ENCODE results near the gene RAP1B.

RAP1B gene

GRCh38 chr12:68639396-68639767 lies 28.7 kb downstream of the RAP1B start:
- no peak overlapping the region for H3K9ac ChIP-seq
- no peaks in the 10 kb centered on the region for H3K36me3 ChIP-seq (ENCODE audit: control insufficient read depth, insufficient read depth, low read length)
- H3K27ac ChIP-seq = no peak overlapping the region
- no peaks in the 10 kb centered on the region for H3K27me3 ChIP-seq (ENCODE audit: control insufficient read depth, insufficient read depth, low read length)
- H3K9me3 ChIP-seq (ENCODE audit: control insufficient read depth, low read length) = no peaks in the 10 kb centered on the region
- H2AFZ ChIP-seq = no peak overlapping the region
- no peak overlapping the region for H3K4me2 ChIP-seq (ENCODE audit: low read length)
- peaks cover 50% of the 10 kb centered on the region for H3K79me2 ChIP-seq
- no peak overlapping the region for H3K4me3 ChIP-seq (ENCODE audit: low read depth, low read length)
- TF ChIP-seq CTCF (IDR thresholded peaks at IDR 0.05) = no peak
- peaks cover 3% of the 10 kb centered on the region for H3K4me1 ChIP-seq

GRCh38 chr12:68641138-68641537 lies 30.4 kb downstream of the RAP1B start:
- Histone ChIP-seq H3K4me2 (ENCODE audit: low read length) (no peak overlapping the region), H3K9ac (no peak overlapping the region), H3K27me3 (ENCODE audit: control insufficient read depth, insufficient read depth, low read length) (no peaks in the 10 kb centered on the region), H3K27ac (no peak overlapping the region), H3K9me3 (ENCODE audit: control insufficient read depth, low read length) (no peaks in the 10 kb centered on the region), H3K4me3 (ENCODE audit: low read depth, low read length) (no peak overlapping the region), H2AFZ (no peak overlapping the region), H3K79me2 (peaks cover 47% of the 10 kb centered on the region), H3K36me3 (ENCODE audit: control insufficient read depth, insufficient read depth, low read length) (no peaks in the 10 kb centered on the region), H3K4me1 (no peaks in the 10 kb centered on the region)
- TF ChIP-seq CTCF (IDR thresholded peaks at IDR 0.05) = no peak

- Histone ChIP-seq H3K9me3 (ENCODE audit: control insufficient read depth, low read length) (no peaks in the 10 kb centered on the region), H3K27me3 (ENCODE audit: control insufficient read depth, insufficient read depth, low read length) (no peaks in the 10 kb centered on the region), H3K9ac (no peak overlapping the region), H3K4me1 (peaks cover 2% of the 10 kb centered on the region), H3K4me3 (ENCODE audit: low read depth, low read length) (no peak overlapping the region), H3K4me2 (ENCODE audit: low read length) (no peak overlapping the region), H3K79me2 (peaks cover 27% of the 10 kb centered on the region), H3K36me3 (ENCODE audit: control insufficient read depth, insufficient read depth, low read length) (no peaks in the 10 kb centered on the region), H2AFZ (no peak overlapping the region), H3K27ac (no peak overlapping the region)
- TF ChIP-seq CTCF (IDR thresholded peaks at IDR 0.05) = no peak
Observed at GRCh38 chr12:68646484-68646883, 35.8 kb downstream of the RAP1B start.

- TF ChIP-seq CTCF (IDR thresholded peaks at IDR 0.05) = no peak
- Histone ChIP-seq H3K36me3 (ENCODE audit: control insufficient read depth, insufficient read depth, low read length) (no peaks in the 10 kb centered on the region), H3K27ac (no peak overlapping the region), H2AFZ (no peak overlapping the region), H3K4me1 (peaks cover 2% of the 10 kb centered on the region), H3K9me3 (ENCODE audit: control insufficient read depth, low read length) (no peaks in the 10 kb centered on the region), H3K4me2 (ENCODE audit: low read length) (no peak overlapping the region), H3K4me3 (ENCODE audit: low read depth, low read length) (no peak overlapping the region), H3K79me2 (peaks cover 31% of the 10 kb centered on the region), H3K27me3 (ENCODE audit: control insufficient read depth, insufficient read depth, low read length) (no peaks in the 10 kb centered on the region), H3K9ac (no peak overlapping the region)
Observed at GRCh38 chr12:68647507-68647906, 36.8 kb downstream of the RAP1B start.

GRCh38 chr12:68648179-68648578 lies 37.5 kb downstream of the RAP1B start:
- Histone ChIP-seq H3K4me1 (peaks cover 2% of the 10 kb centered on the region), H3K4me2 (ENCODE audit: low read length) (no peak overlapping the region), H3K27me3 (ENCODE audit: control insufficient read depth, insufficient read depth, low read length) (no peaks in the 10 kb centered on the region), H3K9me3 (ENCODE audit: control insufficient read depth, low read length) (no peaks in the 10 kb centered on the region), H2AFZ (no peak overlapping the region), H3K27ac (no peak overlapping the region), H3K36me3 (ENCODE audit: control insufficient read depth, insufficient read depth, low read length) (no peaks in the 10 kb centered on the region), H3K4me3 (ENCODE audit: low read depth, low read length) (no peak overlapping the region), H3K9ac (no peak overlapping the region), H3K79me2 (peaks cover 26% of the 10 kb centered on the region)
- TF ChIP-seq CTCF (IDR thresholded peaks at IDR 0.05) = no peak

All from parathyroid adenoma (tissue), 2 donors.